ENCODE data around the gene EPHB2.
A peak's percentile ranks its signal among the peaks of the same experiment; 100 is the strongest.

EPHB2 gene

GRCh38 chr1:22728751-22729399 is 18.2 kb downstream of the EPHB2 start:
- H3K9me3 ChIP-seq (replicated peaks in 1 of 2; ENCODE audit: control insufficient read depth in 2 of 2, insufficient read depth in 1 of 2, low read depth in 1 of 2, low read length in 2 of 2), result no peaks in the 10 kb centered on the region
- H2BK15ac ChIP-seq (ENCODE audit: low read length), result no peak overlapping the region
- H3K4me3 ChIP-seq (ENCODE audit: low read length in 2 of 2), result no peak overlapping the region
- H3K79me1 ChIP-seq (ENCODE audit: low read depth, low read length), result peaks cover 6% of the 10 kb centered on the region
- H3K27me3 ChIP-seq (ENCODE audit: control insufficient read depth in 3 of 3, insufficient read depth in 3 of 3, low read depth in 1 of 3, low read length in 3 of 3), result no peaks in the 10 kb centered on the region
- no peak overlapping the region for H3K4me2 ChIP-seq (ENCODE audit: insufficient read depth, low read length, poor library complexity, severe bottlenecking)
- H4K91ac ChIP-seq (ENCODE audit: low read depth, low read length, poor library complexity), result no peak overlapping the region
- H2AK5ac ChIP-seq (ENCODE audit: low read depth, low read length), result no peak overlapping the region
- H3K4ac ChIP-seq (ENCODE audit: low read length), result no peak overlapping the region
- no CpG with 5 or more reads among the region's 14 CpGs for WGBS, 2 donors (ENCODE audit: extremely low coverage in 2 of 2, insufficient read length in 2 of 2, insufficient replicate concordance in 1 of 2)
- no peak overlapping the region for H4K8ac ChIP-seq (ENCODE audit: low read depth, low read length)
- no peak overlapping the region for H3K27ac ChIP-seq (replicated peaks; ENCODE audit: low read length)
- H2BK12ac ChIP-seq (ENCODE audit: low read length), result no peak overlapping the region
- peaks cover 1 to 2% of the 10 kb centered on the region in 2 donors for H3K4me1 ChIP-seq (ENCODE audit: control insufficient read depth in 2 of 2, insufficient read depth in 1 of 2, low read depth in 1 of 2, low read length in 2 of 2)
- no peak overlapping the region for H3K18ac ChIP-seq (ENCODE audit: low read length)
- no peak overlapping the region for H3K9ac ChIP-seq (ENCODE audit: low read depth, low read length, poor library complexity)
- DNase-seq (ENCODE audit: low spot score), result no peak
- no peak overlapping the region for H3K14ac ChIP-seq (ENCODE audit: low read length)
- no peak overlapping the region for H2BK5ac ChIP-seq (ENCODE audit: low read length)
- H2BK120ac ChIP-seq (ENCODE audit: low read depth, low read length), result no peak overlapping the region
- no peaks in the 10 kb centered on the region for H3K36me3 ChIP-seq (replicated peaks in 1 of 2; ENCODE audit: control insufficient read depth in 2 of 2, insufficient read depth in 2 of 2, low read length in 2 of 2)
- no peak overlapping the region for H2AFZ ChIP-seq (ENCODE audit: low read length)
- no peak overlapping the region for H3K23ac ChIP-seq (ENCODE audit: low read depth, low read length, poor library complexity)

GRCh38 chr1:22729400-22729773 is 18.7 kb downstream of the EPHB2 start:
- Histone ChIP-seq H3K27ac (replicated peaks; ENCODE audit: low read length) (no peak overlapping the region), H3K9ac (ENCODE audit: low read depth, low read length, poor library complexity) (no peak overlapping the region), H3K4ac (ENCODE audit: low read length) (no peak overlapping the region), H2BK5ac (ENCODE audit: low read length) (no peak overlapping the region), H2BK12ac (ENCODE audit: low read length) (no peak overlapping the region), H2BK15ac (ENCODE audit: low read length) (no peak overlapping the region), H4K91ac (ENCODE audit: low read depth, low read length, poor library complexity) (no peak overlapping the region), H3K27me3 (ENCODE audit: control insufficient read depth in 3 of 3, insufficient read depth in 3 of 3, low read depth in 1 of 3, low read length in 3 of 3) (no peaks in the 10 kb centered on the region), H3K4me2 (ENCODE audit: insufficient read depth, low read length, poor library complexity, severe bottlenecking) (no peak overlapping the region), H3K18ac (ENCODE audit: low read length) (peak overlapping the region; percentile 46), H3K9me3 (replicated peaks in 1 of 2; ENCODE audit: control insufficient read depth in 2 of 2, insufficient read depth in 1 of 2, low read depth in 1 of 2, low read length in 2 of 2) (no peaks in the 10 kb centered on the region), H2BK120ac (ENCODE audit: low read depth, low read length) (no peak overlapping the region), H4K8ac (ENCODE audit: low read depth, low read length) (no peak overlapping the region), H3K4me3 (ENCODE audit: low read length in 2 of 2) (no peak overlapping the region), H3K23ac (ENCODE audit: low read depth, low read length, poor library complexity) (no peak overlapping the region), H3K36me3 (replicated peaks in 1 of 2; ENCODE audit: control insufficient read depth in 2 of 2, insufficient read depth in 2 of 2, low read length in 2 of 2) (no peaks in the 10 kb centered on the region), H2AFZ (ENCODE audit: low read length) (no peak overlapping the region), H3K4me1 (ENCODE audit: control insufficient read depth in 2 of 2, insufficient read depth in 1 of 2, low read depth in 1 of 2, low read length in 2 of 2) (peaks cover 1 to 2% of the 10 kb centered on the region in 2 donors), H2AK5ac (ENCODE audit: low read depth, low read length) (no peak overlapping the region), H3K79me1 (ENCODE audit: low read depth, low read length) (peaks cover 6% of the 10 kb centered on the region), H3K14ac (ENCODE audit: low read length) (no peak overlapping the region)
- WGBS, 2 donors (ENCODE audit: extremely low coverage in 2 of 2, insufficient read length in 2 of 2, insufficient replicate concordance in 1 of 2), result no CpG with 5 or more reads among the region's 1 CpG
- DNase-seq (ENCODE audit: low spot score), result no peak

- no peak overlapping the region for H3K4me2 ChIP-seq (ENCODE audit: insufficient read depth, low read length, poor library complexity, severe bottlenecking)
- H3K4me1 ChIP-seq (ENCODE audit: control insufficient read depth in 2 of 2, insufficient read depth in 1 of 2, low read depth in 1 of 2, low read length in 2 of 2), result peaks cover 1 to 2% of the 10 kb centered on the region in 2 donors
- peak overlapping the region; percentile 35 for H3K18ac ChIP-seq (ENCODE audit: low read length)
These were observed 19.3 kb downstream of the EPHB2 start for GRCh38 chr1:22729912-22730311.

GRCh38 chr1:22731924-22732720 is 21.5 kb downstream of the EPHB2 start:
- Histone ChIP-seq H3K27me3 (ENCODE audit: control insufficient read depth in 3 of 3, insufficient read depth in 3 of 3, low read depth in 1 of 3, low read length in 3 of 3) (no peaks in the 10 kb centered on the region), H2BK15ac (ENCODE audit: low read length) (no peak overlapping the region), H3K4me1 (ENCODE audit: control insufficient read depth in 2 of 2, insufficient read depth in 1 of 2, low read depth in 1 of 2, low read length in 2 of 2) (peaks cover 13 to 15% of the 10 kb centered on the region in 2 donors), H2BK12ac (ENCODE audit: low read length) (no peak overlapping the region), H3K9me3 (replicated peaks in 1 of 2; ENCODE audit: control insufficient read depth in 2 of 2, insufficient read depth in 1 of 2, low read depth in 1 of 2, low read length in 2 of 2) (no peaks in the 10 kb centered on the region), H4K91ac (ENCODE audit: low read depth, low read length, poor library complexity) (no peak overlapping the region), H3K79me1 (ENCODE audit: low read depth, low read length) (peaks cover 8% of the 10 kb centered on the region), H3K4ac (ENCODE audit: low read length) (no peak overlapping the region), H2AK5ac (ENCODE audit: low read depth, low read length) (no peak overlapping the region), H3K4me2 (ENCODE audit: insufficient read depth, low read length, poor library complexity, severe bottlenecking) (no peak overlapping the region), H2BK5ac (ENCODE audit: low read length) (no peak overlapping the region), H2BK120ac (ENCODE audit: low read depth, low read length) (no peak overlapping the region), H3K36me3 (replicated peaks in 1 of 2; ENCODE audit: control insufficient read depth in 2 of 2, insufficient read depth in 2 of 2, low read length in 2 of 2) (no peaks in the 10 kb centered on the region), H3K4me3 (ENCODE audit: low read length in 2 of 2) (no peak overlapping the region), H2AFZ (ENCODE audit: low read length) (no peak overlapping the region), H3K9ac (ENCODE audit: low read depth, low read length, poor library complexity) (no peak overlapping the region), H3K27ac (replicated peaks; ENCODE audit: low read length) (no peak overlapping the region), H3K23ac (ENCODE audit: low read depth, low read length, poor library complexity) (no peak overlapping the region), H3K18ac (ENCODE audit: low read length) (no peak overlapping the region), H4K8ac (ENCODE audit: low read depth, low read length) (no peak overlapping the region), H3K14ac (ENCODE audit: low read length) (no peak overlapping the region)
- WGBS, 2 donors (ENCODE audit: extremely low coverage in 2 of 2, insufficient read length in 2 of 2, insufficient replicate concordance in 1 of 2), result no CpG with 5 or more reads among the region's 12 CpGs
- DNase-seq (ENCODE audit: low spot score), result no peak

More at GRCh38 chr1:22729912-22730311, 19.3 kb downstream of the EPHB2 start:
- Histone ChIP-seq H3K14ac (ENCODE audit: low read length) (no peak overlapping the region), H3K4ac (ENCODE audit: low read length) (no peak overlapping the region), H3K79me1 (ENCODE audit: low read depth, low read length) (peaks cover 6% of the 10 kb centered on the region), H2AK5ac (ENCODE audit: low read depth, low read length) (no peak overlapping the region), H4K8ac (ENCODE audit: low read depth, low read length) (no peak overlapping the region), H2AFZ (ENCODE audit: low read length) (no peak overlapping the region), H3K36me3 (replicated peaks in 1 of 2; ENCODE audit: control insufficient read depth in 2 of 2, insufficient read depth in 2 of 2, low read length in 2 of 2) (no peaks in the 10 kb centered on the region), H3K4me3 (ENCODE audit: low read length in 2 of 2) (no peak overlapping the region), H3K9ac (ENCODE audit: low read depth, low read length, poor library complexity) (peak overlapping the region; percentile 25), H2BK15ac (ENCODE audit: low read length) (no peak overlapping the region), H4K91ac (ENCODE audit: low read depth, low read length, poor library complexity) (no peak overlapping the region), H3K9me3 (replicated peaks in 1 of 2; ENCODE audit: control insufficient read depth in 2 of 2, insufficient read depth in 1 of 2, low read depth in 1 of 2, low read length in 2 of 2) (no peaks in the 10 kb centered on the region), H3K27me3 (ENCODE audit: control insufficient read depth in 3 of 3, insufficient read depth in 3 of 3, low read depth in 1 of 3, low read length in 3 of 3) (no peaks in the 10 kb centered on the region), H2BK5ac (ENCODE audit: low read length) (no peak overlapping the region), H3K23ac (ENCODE audit: low read depth, low read length, poor library complexity) (no peak overlapping the region), H2BK120ac (ENCODE audit: low read depth, low read length) (no peak overlapping the region), H2BK12ac (ENCODE audit: low read length) (no peak overlapping the region), H3K27ac (replicated peaks; ENCODE audit: low read length) (no peak overlapping the region)
- no CpG with 5 or more reads among the region's 7 CpGs for WGBS, 2 donors (ENCODE audit: extremely low coverage in 2 of 2, insufficient read length in 2 of 2, insufficient replicate concordance in 1 of 2)
- DNase-seq (ENCODE audit: low spot score), result no peak

All from neuronal stem cell (in vitro differentiated cells).